Tibial nerve (tissue), 4 donors: ENCODE results near the gene CEP164.
"Not testable (repeated sequence)": the region's sequence is repeated elsewhere in the genome, so short reads cannot be mapped to it uniquely, and the experiment has no call there.

ENCODE experiments used
- CTCF ChIP-seq, 5 experiments: fragments of 200-600 bp in 3 of 5; fragments of 450-650 bp in 2 of 5; sonication (generic) in 3 of 5; IDR thresholded peaks; one replicate each; pipeline ENCODE4 v1.5.1; 2016 to 2019; ENCODE audit warnings: antibody characterized with exemption in 5 of 5, mild to moderate bottlenecking in 3 of 5, moderate library complexity in 2 of 5
- EP300 ChIP-seq, 2 donors: sonication (generic); formaldehyde crosslinking; IDR thresholded peaks; one replicate each; pipeline ENCODE4 v1.6.1; 2017; ENCODE audit warnings: antibody characterized with exemption in 2 of 2, mild to moderate bottlenecking in 1 of 2
- POLR2A ChIP-seq, 2 donors: fragments of 450-650 bp; IDR thresholded peaks; one replicate each; pipeline ENCODE4 v1.6.1; 2017; ENCODE audit warnings: antibody characterized with exemption in 2 of 2, mild to moderate bottlenecking in 2 of 2, moderate library complexity in 2 of 2

DNA sequence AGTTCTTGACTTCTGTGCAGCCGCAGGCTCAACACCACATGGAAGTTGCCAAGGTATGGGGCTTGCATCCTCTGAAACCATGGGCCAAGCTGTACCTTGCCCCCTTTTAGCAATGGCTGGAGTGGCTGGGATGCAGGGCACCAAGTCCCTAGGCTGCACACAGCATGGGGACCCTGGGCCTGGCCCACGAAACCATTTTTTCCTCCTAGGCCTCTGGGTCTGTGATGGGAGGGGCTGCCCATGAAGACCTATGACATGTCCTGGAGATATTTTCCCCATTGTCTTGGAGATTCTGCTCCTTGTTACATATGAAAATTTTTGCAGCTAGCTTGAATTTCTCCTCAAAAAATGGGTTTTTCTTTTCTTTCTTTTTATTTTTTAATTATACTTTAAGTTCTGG lies 71.0 kb downstream of the CEP164 start:
- not testable (repeated sequence) for TF ChIP-seq CTCF, POLR2A, EP300 (IDR thresholded peaks at IDR 0.05)
